NCI-H82 treated with DMSO at 0.1 percent for 48 hours (cell line): ENCODE results near the gene GFRA1.

Experiments used
- DNase-seq: peaks from one replicate; lab custom pipeline; 2025; ENCODE audit not compliant: unreplicated experiment; lab: John Stamatoyannopoulos, UW

GFRA1 gene

DNA sequence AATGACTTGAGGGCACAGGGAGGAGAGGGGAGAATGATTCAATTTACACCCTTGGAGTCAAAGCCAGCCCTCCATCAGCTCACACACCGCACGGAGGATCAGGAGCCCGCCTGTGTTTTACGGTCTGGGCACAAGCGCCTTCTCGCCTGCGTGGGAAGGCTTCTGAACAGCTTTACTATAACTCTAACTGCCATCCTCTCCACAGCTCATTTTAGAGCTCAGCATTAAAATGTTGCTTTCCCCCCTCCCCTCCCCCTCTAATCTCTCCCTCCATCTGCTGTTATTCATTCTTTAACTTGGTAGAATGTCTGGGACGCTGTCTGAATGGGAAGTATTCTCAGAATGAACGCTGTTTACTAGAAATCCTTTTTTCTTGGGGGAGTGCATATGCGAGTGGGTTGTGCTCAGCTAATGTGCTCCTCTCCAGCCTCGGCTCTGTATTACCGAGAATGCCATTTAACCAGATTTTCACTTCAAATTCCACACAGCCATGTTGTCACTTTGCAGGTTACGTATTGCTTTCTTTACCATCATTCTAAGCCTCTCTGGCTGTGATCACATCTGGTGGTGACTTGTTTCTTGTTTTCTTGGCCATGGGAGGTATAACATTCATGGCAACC, 140.1 kb downstream of the GFRA1 start:
- peak; percentile 36 for DNase-seq

DNA sequence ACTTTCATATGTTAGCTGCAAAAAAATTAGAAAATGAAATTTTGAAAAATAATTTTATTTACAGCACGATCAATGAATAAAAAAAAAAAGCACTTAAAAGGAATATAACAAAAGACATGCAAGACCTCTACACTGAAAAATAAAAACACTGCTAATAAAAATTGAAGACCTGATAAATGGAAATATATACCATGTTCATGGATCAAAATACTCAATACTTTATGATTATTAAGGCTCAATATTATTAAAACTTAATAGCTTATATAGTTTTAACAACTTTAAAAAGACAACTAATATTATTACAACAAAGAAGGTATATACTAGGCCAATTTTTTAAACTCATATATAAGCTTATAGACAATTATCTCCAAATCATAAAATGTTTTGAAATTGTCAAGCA, 143.0 kb downstream of the GFRA1 start:
- no peak for DNase-seq

DNA sequence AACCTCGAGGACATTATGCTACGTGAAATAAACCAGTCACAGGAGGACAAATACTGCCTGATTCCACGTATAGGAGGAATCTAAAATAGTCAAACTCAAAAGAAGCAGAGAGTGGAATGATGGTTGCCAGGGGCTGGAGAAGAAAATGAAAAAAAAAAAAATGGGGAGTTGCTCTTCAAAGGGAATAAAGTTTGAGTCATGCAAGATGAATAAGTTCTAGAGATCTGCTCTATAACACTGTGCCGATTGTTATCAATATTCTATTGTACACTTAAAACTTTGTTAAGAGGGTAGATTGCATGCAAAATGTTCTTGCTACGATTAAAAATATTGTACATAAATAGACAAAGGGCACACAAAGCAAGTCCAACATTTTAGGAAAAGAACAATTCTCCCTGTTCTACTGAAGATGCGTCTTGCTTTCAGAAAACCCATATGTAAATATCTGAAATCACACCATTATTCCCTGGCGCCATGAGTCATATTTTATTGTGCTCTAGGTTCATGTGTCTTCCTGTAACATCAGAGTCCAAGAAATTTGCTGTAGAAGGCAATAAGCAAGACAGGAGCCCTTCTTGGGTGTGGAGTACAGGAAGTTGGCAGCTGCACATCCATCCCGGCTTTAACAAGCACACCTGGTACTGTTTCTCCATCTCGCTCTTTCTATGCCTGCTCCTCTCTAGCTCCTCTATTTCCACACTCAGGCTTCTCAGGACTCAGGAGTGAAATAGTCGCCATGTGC, 145.9 kb downstream of the GFRA1 start:
- no peak for DNase-seq

GRCh38 chr10:116126239-116126638, 146.8 kb downstream of the GFRA1 start:
- no peak for DNase-seq

- no peak for DNase-seq
Observed at GRCh38 chr10:116125180-116125579, 147.8 kb downstream of the GFRA1 start.

DNA sequence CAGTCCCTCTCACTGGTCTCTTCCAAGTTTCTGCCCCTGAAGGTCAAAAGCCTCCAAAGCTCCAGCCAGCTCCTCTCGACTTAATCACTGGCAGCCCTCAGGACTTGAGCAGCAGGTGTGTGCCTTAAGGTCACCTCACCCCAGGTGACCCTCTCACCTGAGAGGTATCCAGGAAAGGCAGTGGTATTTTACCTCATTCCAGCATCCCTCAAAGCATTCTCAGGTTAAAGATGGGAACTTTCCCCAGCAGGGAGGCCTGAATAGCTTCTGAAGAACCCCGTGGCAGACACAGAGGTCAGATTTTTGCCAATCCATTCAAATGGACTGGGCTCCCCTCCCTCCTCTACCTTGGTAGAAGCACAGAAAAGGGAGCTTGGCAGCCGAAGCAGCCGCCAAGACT, 148.2 kb downstream of the GFRA1 start:
- no peak for DNase-seq

DNA sequence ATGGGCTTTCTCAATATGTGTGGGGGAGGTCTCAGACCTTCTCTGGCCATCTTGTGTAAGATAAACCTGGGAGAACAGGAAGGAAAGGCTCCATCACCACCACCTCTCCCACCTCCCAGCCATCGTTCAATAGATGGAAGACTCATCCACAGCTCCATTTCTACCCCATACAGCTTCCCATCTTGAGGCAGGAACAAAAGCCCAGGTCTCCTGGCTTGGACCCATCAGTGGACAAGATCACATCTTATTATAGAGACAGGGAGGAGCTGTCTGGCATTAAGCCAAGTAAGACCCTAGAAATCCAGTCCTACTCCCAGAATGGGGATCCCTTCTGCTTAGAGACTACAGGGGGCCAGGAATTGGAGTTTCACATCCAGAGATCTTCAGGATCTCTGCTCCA, 150.3 kb downstream of the GFRA1 start:
- no peak for DNase-seq

GRCh38 chr10:116121640-116122525, 151.1 kb downstream of the GFRA1 start:
- no peak for DNase-seq

- DNase-seq = no peak
Observed at GRCh38 chr10:116120688-116121455, 152.1 kb downstream of the GFRA1 start.

DNA sequence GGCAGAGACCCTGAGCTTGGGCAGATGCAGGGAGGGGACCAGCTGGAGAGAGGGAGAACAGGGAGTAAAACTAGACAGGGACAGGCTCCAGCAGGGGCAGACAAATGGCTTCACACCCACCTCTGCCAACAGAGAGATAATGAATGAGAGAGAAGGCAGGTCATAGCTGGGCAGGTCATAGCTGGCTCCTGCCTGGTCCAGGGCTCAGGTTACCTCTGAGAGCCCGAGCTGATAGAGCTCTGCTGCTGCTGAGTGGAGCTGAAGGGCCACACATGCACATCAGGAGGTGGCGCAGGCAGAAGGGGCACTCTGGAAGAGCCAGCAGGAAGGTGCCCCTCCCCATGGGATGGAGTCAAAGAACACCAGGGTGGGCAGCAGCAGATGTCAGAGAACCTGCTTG, 154.2 kb downstream of the GFRA1 start:
- DNase-seq = no peak

DNA sequence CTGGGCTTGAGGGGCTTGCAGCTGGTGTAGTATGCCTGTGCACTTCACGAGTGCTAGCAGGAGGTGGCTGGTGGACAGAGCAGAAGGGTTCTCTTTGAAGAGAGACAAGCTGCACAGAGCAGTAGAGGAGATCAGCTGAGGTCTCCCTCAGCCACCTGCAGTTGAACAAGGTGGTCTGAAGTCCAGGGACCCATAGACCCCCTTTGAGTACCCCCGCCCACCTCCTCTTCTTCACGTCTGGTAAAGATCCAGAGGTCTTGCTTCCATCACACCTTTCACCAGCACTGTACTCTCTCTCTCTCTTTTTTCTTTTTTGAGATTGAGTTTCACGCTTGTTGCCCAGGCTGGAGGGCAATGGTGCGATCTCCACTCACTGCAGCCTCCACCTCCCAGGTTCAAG, 157.2 kb downstream of the GFRA1 start:
- DNase-seq = no peak

- DNase-seq = no peak
Observed at GRCh38 chr10:116115036-116115641, 157.9 kb downstream of the GFRA1 start.

DNA sequence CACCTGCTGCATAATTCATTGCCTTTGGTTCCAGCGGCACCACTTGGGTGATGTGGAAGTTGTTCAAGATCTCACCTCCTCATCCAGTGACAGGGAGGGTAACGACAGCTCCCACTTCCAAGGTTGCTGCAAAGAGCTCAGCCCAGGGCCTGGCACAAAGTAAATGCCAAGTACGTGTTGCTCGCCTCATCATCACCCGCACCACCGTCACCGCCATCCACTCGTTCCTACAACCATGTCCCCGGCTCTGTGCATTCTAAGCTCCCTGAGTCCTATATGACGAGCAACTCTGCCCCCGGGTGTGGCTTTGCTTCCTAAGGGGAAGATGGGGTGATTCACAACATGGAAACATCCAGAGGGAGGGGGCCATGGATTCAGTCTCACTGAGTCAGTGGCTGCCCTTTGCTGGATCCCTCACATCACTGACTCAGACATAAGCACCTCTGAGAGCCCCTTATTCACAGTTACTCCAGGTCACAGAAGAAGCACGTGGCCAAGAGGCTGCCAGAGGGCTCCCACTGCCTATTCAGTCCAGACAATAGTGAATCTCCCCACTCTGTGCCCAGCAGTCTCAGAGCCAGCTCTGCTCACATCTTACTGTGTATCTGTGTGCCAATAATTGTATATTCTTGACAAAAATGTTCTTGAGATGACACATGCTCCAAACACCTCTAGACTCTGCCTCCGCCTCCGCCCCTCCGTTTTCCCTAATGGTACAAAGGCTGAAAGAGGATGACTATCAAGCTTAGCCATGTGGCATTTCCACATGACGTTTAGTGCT, 159.1 kb downstream of the GFRA1 start:
- DNase-seq = no peak

GRCh38 chr10:116112232-116113231, 160.5 kb downstream of the GFRA1 start:
- DNase-seq = no peak

- no peak for DNase-seq
Observed at GRCh38 chr10:116111483-116112095, 161.4 kb downstream of the GFRA1 start.

- no peak for DNase-seq
Observed at GRCh38 chr10:116110736-116111135, 162.3 kb downstream of the GFRA1 start.

GRCh38 chr10:116109881-116110280, 163.1 kb downstream of the GFRA1 start:
- DNase-seq = no peak

DNA sequence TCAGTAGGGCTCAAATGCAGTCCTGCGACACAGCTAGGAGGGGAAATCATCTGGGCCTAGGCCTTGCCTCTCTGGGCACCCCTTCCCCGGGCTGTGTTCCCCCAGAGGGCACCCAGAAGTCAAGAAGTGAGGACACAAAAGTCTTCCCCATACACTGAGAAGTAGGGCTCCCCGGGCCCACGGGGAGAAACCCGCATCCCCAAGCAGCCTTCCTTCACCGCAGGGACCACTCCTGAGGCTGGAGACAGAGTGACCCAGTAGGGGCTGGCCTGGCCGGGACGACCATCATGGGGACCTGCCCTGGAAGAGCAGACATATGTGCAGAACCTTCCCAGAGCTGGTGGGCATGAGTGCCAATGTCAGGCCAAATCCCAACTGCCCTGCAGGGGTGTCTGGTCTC, 163.5 kb downstream of the GFRA1 start:
- DNase-seq = no peak
